Hematopoietic multipotent progenitor cell treated with erythropoietin and hydrocortisone succinate and interleukin-3 and kit ligand, for 17 days (in vitro differentiated cells): ENCODE results near the gene BRINP2.

ENCODE experiments used
- DNase-seq: peaks from one replicate; pipeline ENCODE4 v3.0.0-alpha.2; 2015; ENCODE audit warnings: low spot score

Gene BRINP2

GRCh38 chr1:177164380-177165068 is 6.2 kb upstream of the BRINP2 start, which contains the start of gene ASTN1:
Gene ASTN1 (minus strand): TSS chr1:177164712. CDS start chr1:177164676, 36 bp downstream.
- no peak for DNase-seq

- DNase-seq = no peak
Observed at GRCh38 chr1:177165069-177165439, 5.7 kb upstream of the BRINP2 start.

- DNase-seq = no peak
Observed at GRCh38 chr1:177171536-177172123, 872 bp downstream of the BRINP2 start.

DNA sequence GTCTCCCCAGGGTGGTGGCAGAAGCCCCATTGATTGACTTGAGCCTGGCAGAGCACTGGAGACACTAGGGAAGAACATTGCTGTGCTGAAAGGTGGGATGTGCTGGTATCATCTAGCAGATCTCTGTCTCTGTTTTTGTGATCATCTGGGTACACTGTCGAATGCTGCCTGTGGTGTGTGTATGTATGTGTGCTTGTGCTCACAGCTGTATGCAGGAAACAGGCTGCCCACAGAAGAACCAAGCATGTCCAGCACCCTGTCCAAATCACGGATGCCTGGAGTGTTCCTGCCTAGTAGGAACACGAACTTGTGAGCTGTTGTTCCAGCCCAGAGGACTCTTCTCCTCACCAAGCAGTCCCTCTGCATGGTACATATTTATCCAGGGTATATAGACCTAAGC is 1.5 kb downstream of the BRINP2 start:
- no peak for DNase-seq

DNA sequence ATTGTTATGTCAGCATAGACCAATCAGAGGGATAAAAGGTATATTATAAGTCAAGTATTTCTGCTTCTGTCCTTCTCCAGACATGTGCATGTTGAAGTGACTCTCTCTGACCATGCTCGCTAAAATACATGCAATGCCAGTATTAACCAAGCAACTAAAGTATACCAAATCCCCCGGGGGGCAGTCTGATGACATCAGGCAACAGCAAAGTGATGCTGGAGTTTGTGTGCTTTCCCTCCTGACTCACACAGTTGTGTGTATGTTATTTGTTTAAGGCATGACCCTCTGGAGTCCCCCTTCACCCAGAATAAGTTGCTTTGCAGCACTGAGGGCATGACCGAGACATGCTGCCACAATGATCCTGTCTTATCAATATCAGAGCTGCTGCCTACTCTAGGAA is 2.1 kb downstream of the BRINP2 start:
- DNase-seq = no peak

- no peak for DNase-seq
Observed at GRCh38 chr1:177173976-177174375, 3.2 kb downstream of the BRINP2 start.

DNA sequence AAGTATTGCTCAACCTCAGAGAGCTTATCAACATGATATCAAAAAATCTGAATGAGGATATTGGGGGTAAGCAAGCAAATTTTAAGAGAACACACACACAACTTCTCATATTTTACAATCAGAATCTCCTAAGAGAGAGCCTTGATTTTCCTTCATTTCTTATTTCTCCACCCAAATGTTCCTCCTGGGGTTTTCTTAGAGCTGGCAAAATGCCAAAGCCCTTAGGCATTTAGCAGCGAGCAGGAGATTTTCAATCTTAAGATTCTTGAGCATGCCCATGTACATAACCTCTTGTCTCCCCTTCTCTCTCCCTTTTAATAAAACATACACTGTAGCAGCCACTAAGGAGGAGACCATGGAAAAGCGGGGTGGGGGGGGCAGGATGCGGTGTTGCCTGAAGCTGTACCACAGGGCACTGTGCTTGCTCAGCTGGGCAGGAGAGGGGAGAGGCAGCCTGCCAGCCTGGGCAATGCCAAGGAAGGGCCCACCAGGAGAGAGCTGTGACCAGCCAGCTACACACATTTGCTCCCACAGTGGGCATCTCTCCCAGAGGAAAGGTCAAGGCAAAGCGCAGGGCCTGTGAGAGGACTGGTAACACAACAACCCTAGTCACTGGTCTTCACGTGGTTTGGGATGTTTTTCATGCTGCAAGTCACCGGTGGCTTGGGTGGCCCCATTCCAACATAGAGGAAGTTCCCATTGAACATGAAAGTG is 4.3 kb downstream of the BRINP2 start:
- DNase-seq = no peak

DNA sequence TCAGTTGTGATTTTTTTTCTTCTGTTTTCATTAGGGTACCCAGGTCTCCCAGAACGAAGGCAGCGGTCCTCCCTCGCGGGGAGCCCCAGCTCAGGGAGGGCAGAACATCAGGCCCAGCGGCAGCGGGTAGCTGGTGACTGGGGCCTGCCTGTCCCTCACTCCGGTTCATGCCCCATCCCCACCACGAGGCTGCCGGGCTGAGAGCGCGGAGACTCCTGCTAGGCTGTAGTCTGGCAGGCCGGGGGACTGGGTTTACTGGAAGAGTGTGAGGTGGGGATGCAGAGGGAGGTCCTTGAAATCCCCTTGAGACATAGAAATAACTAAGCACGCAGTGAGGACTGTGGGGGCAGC is 10.5 kb downstream of the BRINP2 start:
- DNase-seq = no peak

DNA sequence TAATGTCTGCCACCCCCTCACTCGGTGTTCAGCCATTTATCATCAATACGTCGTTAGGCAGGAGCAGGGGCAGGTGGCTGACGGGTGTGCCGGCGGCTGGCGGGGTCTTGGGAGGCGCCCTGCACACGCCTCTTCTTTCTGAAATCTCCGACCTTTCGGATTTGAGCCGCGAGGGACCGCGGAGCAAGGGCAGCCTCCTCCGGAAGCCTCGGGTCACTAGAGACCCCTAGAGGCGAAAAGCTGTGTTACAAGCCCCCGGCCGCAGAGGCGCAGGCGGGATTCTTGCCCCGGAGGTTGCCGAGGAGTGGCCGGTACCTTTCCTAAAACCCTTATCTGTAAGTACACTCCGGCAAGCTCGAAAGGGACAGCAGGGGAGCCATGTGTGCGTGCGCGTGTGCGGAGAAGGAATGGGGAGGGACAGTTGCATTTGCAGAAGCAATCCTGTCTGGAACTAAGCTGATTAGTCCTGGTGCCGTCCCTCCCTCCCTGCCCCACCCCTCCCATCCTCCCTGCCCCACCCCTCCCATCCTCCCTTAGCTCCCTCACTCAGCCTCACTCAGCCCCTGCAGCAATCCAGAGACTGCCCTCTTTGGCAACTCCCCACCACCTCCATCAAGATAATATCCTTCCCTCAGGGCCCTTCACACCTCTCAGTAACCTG is 11.0 kb downstream of the BRINP2 start:
- no peak for DNase-seq

DNA sequence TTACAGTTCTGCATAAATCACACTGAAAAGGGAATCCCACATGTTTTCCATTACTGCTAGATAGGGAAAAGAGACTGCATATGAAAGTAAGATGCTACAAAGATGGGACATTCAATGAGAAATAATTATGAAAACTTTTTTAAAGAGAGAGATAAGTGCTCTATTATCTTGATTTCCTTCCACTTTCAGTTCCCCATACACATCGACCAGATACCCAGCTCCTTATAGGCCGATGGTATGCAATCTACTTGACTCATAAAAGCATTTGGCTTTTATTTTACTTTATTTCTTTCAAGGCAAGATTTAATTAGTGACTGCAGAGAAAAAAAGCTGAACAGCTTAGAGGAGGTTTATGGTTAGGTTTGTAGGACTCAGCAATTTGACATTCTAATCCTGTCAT is 13.1 kb downstream of the BRINP2 start:
- no peak for DNase-seq

- no peak for DNase-seq
Observed at GRCh38 chr1:177185209-177185608, 14.5 kb downstream of the BRINP2 start.

GRCh38 chr1:177186639-177187038 is 15.9 kb downstream of the BRINP2 start:
- no peak for DNase-seq

DNA sequence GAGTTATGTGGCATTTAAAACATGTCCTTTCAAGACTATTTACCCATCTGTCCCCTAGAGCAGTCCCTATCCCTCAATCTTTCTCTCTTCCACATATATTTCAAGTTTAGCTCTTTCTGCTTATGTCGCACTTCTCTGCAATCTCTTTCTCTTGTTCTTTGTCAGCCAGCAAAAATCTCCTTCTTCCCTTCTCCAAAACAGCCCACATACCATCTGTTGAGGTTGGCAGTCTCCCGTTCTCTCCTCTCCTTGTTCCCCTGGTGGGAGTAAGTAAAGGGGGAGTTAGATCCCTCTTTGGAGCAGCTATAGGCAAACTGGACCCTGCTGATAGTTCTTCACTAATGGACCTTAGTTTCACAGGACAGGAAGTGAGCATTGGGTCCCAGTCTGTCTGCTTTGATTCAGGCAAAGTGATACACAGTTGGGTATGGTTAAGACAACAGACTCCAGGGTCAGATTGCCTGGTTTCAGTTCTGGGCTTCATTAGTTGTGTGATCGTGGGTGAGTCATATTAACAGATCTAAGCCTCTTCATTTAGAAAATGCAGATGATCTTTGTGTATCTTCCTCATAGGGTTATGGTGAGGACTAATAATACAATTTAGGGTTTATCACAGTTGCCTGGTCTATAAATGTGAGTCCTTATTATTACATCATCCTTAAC is 19.7 kb downstream of the BRINP2 start:
- DNase-seq = no peak

DNA sequence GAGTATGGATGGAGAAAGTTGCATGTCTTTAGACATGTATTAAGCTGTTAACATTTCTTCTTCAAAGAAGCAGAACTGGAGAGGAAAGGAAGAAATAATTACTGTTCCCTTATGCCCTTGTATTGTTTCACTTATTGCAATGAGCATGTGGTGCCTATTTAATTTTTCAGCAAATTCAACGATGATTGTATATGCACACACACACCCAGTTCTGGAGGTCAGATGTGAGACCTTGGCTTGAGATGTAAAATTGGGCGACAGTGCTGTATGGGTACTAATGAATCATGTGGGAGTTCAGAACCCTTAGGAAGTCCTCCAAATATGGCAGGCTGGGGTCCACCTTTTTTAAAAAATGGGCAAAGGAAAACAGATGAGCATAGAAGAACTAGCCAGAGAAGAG is 27.5 kb downstream of the BRINP2 start:
- DNase-seq = no peak

GRCh38 chr1:177200290-177200689 is 29.5 kb downstream of the BRINP2 start:
- DNase-seq = no peak

- DNase-seq = no peak
Observed at GRCh38 chr1:177206831-177207355, 36.1 kb downstream of the BRINP2 start.

- DNase-seq = no peak
Observed at GRCh38 chr1:177208920-177209319, 38.2 kb downstream of the BRINP2 start.

GRCh38 chr1:177209357-177209756 is 38.6 kb downstream of the BRINP2 start:
- DNase-seq = no peak

DNA sequence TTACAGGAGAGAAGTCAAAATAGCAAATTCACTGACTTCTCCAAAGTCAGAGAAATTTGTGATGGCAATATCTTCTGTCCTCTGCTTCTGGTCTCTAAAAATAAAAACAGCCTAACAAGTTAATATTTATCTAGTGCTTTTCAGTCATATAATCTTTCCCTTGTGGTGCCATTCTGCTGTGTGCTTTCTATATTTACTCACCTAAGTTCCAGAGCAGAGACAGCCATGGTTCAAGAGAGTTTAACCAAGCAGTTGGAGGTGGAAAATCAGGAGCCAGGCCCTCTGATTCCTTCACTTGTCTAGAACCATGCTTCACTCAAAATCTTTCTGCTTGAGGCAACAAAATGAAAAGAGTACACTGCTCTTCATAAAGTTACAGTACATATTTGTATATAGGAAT is 39.3 kb downstream of the BRINP2 start:
- DNase-seq = no peak

DNA sequence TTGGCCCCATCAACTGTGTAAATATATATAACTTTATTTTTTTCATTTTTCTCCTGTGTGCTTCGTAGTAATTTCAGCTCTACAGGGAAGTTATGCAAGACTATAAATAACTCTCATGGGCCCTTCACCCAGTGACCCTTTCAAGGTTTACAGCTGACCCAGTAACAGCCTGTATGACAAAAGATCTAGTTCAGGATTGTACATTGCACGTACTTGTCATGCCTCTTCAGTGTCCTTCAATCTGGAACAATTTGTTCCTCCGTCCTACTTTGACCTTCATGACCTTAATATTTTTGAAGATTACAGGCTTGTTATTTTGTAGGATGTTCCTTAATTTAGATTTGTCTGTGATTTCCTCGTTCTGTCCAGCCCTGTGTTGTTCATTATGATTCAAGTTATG is 40.5 kb downstream of the BRINP2 start:
- DNase-seq = no peak

DNA sequence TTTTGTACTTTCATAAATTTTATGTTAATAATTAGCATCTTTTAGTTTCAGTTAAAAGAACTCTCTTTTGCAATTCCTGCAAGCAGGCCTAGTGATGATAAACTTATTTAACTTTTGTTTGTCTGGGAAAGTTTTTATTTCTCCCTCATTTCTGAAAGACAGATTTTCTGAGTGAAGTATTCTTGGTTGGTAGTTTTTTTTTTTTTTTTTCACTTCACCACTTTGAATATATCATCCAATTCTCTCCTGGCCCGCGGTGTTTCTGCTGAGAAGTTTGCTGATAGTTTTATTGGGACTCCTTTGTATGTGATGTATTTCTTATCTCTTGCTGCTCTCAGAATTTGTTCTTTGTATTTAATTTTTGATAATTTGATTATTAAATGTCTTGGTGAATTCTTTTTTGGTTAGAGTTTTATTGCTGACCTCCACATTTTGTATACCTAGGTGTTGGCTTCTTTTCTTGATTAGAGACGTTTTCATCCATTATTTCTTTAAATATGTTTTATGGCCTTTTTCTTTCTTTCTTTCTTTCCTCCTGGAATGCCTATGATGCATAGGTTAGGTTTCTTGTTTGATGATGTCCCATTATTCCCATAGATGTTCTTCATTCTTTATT is 45.9 kb downstream of the BRINP2 start:
- no peak for DNase-seq
